Measurements from ENCODE around the gene WDR55.

DNA sequence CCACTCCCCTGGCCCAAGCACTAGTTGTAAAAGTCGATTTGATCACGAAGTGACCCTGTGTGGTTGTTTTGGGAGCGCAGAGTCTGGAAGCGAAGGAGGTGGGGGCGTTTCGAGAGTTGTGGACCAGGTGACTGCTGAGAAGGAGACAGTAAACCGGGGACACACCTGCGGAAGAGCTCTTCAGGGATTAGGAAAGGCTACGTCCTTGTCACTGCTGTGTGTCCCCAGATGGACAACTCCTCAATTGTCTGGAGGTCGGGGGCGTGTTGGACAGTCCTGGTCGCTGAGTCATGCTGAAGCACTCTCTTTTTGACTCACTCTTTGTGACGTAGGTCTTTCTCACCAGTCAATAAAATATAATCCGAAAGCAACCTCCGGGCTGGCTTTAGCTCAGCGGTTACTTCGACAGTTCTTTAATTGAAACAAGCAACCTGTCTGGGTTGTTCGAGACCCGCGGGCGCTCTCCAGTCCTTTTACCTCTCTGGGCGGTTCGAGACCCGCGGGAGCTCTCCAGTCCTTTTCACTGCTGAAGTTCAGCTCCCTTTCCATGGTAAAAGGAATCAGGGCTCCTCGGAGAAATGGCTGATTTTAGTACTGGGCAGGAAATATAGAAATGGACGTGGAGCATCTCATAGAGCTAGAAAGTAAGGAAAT, 46.3 kb downstream of the WDR55 start:
- TF ChIP-seq FOSL2 (IDR thresholded peaks at IDR 0.05), result peak; percentile 79
- peak; percentile 98 for TF ChIP-seq FOSL2 (CRISPR knock-in tag; IDR thresholded peaks at IDR 0.05)
- no peak for TF ChIP-seq FOXS1 (CRISPR knock-in tag; IDR thresholded peaks at IDR 0.05)
